SK-N-SH treated with all-trans-retinoic acid at 6 μM for 48 hours (cell line): ENCODE results near the gene ZNF331.

Experiments
- ATAC-seq: fragments of 200-7000 bp; cut with Tn5 transposase; 3 replicates; pipeline ENCODE4 v1.9.1; 2020; ENCODE audit warnings: mild to moderate bottlenecking, moderate library complexity
- BACH2 ChIP-seq: fragments of 250-450 bp; sonication (Bioruptor Pico); IDR thresholded peaks from 2 replicates; pipeline ENCODE4 v1.9.0; 2021; ENCODE audit warnings: mild to moderate bottlenecking, borderline replicate concordance
- CSDC2 ChIP-seq: fragments of 250-450 bp; sonication (Bioruptor Pico); IDR thresholded peaks from 2 replicates; pipeline ENCODE4 v1.5.0; 2020; ENCODE audit warnings: mild to moderate bottlenecking, moderate library complexity
- ESRRG ChIP-seq: fragments of 250-450 bp; sonication (Bioruptor Pico); IDR thresholded peaks from 2 replicates; pipeline ENCODE4 v1.6.1; 2021; ENCODE audit warnings: mild to moderate bottlenecking
- ISL1 ChIP-seq: fragments of 250-450 bp; sonication (Bioruptor Pico); IDR thresholded peaks from 2 replicates; pipeline ENCODE4 v2.1.2; 2022; ENCODE audit warnings: mild to moderate bottlenecking, moderate library complexity
- OSR1 ChIP-seq: fragments of 250-450 bp; sonication (Bioruptor Pico); IDR thresholded peaks from 2 replicates; pipeline ENCODE4 v1.8.0; 2022; ENCODE audit warnings: moderate library complexity, mild to moderate bottlenecking, inconsistent platforms
- PPARA ChIP-seq: fragments of 250-450 bp; sonication (Bioruptor Pico); IDR thresholded peaks from 2 replicates; pipeline ENCODE4 v1.5.0; 2020; ENCODE audit warnings: mild to moderate bottlenecking, borderline replicate concordance
- TCF4 ChIP-seq: fragments of 250-450 bp; sonication (Bioruptor Pico); IDR thresholded peaks from 2 replicates; pipeline ENCODE4 v1.8.0; 2021; ENCODE audit warnings: mild to moderate bottlenecking, moderate library complexity, borderline replicate concordance
- TOX ChIP-seq: fragments of 250-450 bp; sonication (Bioruptor Pico); IDR thresholded peaks from 2 replicates; pipeline ENCODE4 v1.8.0; 2021; ENCODE audit warnings: mild to moderate bottlenecking, moderate library complexity, borderline replicate concordance
- ZC3H10 ChIP-seq: fragments of 250-450 bp; sonication (Bioruptor Pico); IDR thresholded peaks from 2 replicates; pipeline ENCODE4 v1.5.1; 2021; ENCODE audit warnings: mild to moderate bottlenecking, moderate library complexity
- ZFP30 ChIP-seq: fragments of 450-650 bp; formaldehyde crosslinking; IDR thresholded peaks from 2 replicates; pipeline ENCODE4 v1.5.0; 2022; ENCODE audit warnings: mild to moderate bottlenecking, moderate library complexity
- ZNF565 ChIP-seq: fragments of 450-650 bp; formaldehyde crosslinking; conservative IDR thresholded peaks from 2 replicates; pipeline ENCODE4 v1.5.0; 2020; ENCODE audit warnings: low read depth, mild to moderate bottlenecking, moderate library complexity
- ZNF70 ChIP-seq: fragments of 450-650 bp; formaldehyde crosslinking; IDR thresholded peaks from 2 replicates; pipeline ENCODE4 v1.5.0; 2020; ENCODE audit warnings: mild to moderate bottlenecking, moderate library complexity
- ZNF8 ChIP-seq: fragments of 450-650 bp; formaldehyde crosslinking; IDR thresholded peaks from 2 replicates; pipeline ENCODE4 v1.5.0; 2020; ENCODE audit warnings: mild to moderate bottlenecking, moderate library complexity
- TF ChIP-seq, protein P1 (sequence below): fragments of 250-450 bp; sonication (Bioruptor Pico); IDR thresholded peaks from 2 replicates; pipeline ENCODE4 v1.5.1; 2020; ENCODE audit warnings: low read depth, mild to moderate bottlenecking, moderate library complexity
- TF ChIP-seq, protein P2 (sequence below): fragments of 250-450 bp; sonication (Bioruptor Pico); IDR thresholded peaks from 2 replicates; pipeline ENCODE4 v1.8.0; 2021; ENCODE audit warnings: low read depth, mild to moderate bottlenecking, moderate library complexity, borderline replicate concordance
- TF ChIP-seq, protein P3 (sequence below): fragments of 250-450 bp; sonication (Bioruptor Pico); IDR thresholded peaks from 2 replicates; pipeline ENCODE4 v1.5.1; 2021; ENCODE audit warnings: mild to moderate bottlenecking, moderate library complexity
- TF ChIP-seq, protein P4 (sequence below): fragments of 250-450 bp; sonication (Bioruptor Pico); IDR thresholded peaks from 2 replicates; pipeline ENCODE4 v1.5.0; 2020; ENCODE audit warnings: mild to moderate bottlenecking, moderate library complexity

Gene ZNF331

DNA sequence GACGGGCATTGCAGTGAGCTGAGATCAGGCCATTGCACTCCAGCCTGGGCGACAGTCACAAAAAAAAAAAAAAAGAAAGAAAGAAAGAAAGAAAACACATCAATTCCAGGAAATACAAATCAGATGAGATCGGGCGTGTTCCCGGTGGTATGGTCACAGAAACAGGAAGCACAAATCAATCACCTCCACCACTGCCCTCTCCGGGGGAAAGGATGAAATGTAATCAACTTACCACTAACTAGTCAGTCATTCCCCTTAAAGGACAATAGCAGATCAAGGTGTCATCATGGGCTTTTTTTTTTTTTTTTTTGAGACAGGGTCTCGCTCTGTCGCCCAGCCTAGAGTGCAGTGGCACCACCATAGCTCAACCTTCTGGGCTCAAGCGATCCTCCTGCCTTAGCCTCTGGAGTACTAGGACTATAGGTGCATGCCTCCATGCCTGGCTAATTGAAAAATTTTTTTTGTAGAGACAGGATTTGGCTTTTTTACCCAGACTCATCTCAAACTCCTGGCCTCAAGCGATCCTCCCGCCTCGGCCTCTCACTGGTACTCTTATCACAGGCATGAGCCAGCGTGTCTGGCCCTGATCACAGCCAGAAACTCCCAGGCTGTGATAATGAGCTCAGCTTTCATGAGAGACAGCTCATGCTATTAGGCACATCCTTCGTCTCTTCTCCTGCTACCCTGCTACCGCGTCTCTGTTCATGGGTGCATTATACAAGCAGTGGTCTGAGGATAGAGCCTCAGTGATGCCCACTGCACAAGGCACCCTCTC lies 87.0 kb downstream of the ZNF331 start:
- no peak for ATAC-seq
- TF ChIP-seq ZFP30 (CRISPR knock-in tag), result no peak

DNA sequence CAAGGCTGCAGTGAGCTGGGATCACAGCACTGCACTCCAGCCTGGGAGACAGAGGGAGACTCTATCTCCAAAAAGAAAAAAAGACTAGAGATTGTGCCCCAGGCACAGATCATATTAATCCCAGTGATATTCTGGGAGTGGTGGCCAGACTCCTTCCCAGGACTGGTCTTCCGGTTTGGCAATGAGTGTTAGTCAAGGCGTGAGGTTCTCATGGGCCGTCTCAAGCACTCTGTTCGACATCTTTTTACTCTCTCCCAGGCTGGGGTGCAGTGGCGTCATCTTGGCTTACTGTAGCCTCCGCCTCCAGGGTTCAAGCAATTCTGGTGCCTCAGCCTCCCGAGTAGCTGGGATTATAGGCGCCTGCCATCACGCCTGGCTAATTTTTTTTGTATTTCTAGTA lies 88.5 kb downstream of the ZNF331 start:
- ATAC-seq, result no peak
- TF ChIP-seq, protein P1, sequence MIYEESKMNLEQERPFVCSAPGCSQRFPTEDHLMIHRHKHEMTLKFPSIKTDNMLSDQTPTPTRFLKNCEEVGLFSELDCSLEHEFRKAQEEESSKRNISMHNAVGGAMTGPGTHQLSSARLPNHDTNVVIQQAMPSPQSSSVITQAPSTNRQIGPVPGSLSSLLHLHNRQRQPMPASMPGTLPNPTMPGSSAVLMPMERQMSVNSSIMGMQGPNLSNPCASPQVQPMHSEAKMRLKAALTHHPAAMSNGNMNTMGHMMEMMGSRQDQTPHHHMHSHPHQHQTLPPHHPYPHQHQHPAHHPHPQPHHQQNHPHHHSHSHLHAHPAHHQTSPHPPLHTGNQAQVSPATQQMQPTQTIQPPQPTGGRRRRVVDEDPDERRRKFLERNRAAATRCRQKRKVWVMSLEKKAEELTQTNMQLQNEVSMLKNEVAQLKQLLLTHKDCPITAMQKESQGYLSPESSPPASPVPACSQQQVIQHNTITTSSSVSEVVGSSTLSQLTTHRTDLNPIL (CRISPR knock-in tag), result no peak
- no peak for TF ChIP-seq CSDC2
- TF ChIP-seq, protein P2, sequence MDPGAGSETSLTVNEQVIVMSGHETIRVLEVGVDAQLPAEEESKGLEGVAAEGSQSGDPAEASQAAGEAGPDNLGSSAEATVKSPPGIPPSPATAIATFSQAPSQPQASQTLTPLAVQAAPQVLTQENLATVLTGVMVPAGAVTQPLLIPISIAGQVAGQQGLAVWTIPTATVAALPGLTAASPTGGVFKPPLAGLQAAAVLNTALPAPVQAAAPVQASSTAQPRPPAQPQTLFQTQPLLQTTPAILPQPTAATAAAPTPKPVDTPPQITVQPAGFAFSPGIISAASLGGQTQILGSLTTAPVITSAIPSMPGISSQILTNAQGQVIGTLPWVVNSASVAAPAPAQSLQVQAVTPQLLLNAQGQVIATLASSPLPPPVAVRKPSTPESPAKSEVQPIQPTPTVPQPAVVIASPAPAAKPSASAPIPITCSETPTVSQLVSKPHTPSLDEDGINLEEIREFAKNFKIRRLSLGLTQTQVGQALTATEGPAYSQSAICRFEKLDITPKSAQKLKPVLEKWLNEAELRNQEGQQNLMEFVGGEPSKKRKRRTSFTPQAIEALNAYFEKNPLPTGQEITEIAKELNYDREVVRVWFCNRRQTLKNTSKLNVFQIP (CRISPR knock-in tag), result no peak
- no peak for TF ChIP-seq BACH2 (CRISPR knock-in tag)
- TF ChIP-seq, protein P3, sequence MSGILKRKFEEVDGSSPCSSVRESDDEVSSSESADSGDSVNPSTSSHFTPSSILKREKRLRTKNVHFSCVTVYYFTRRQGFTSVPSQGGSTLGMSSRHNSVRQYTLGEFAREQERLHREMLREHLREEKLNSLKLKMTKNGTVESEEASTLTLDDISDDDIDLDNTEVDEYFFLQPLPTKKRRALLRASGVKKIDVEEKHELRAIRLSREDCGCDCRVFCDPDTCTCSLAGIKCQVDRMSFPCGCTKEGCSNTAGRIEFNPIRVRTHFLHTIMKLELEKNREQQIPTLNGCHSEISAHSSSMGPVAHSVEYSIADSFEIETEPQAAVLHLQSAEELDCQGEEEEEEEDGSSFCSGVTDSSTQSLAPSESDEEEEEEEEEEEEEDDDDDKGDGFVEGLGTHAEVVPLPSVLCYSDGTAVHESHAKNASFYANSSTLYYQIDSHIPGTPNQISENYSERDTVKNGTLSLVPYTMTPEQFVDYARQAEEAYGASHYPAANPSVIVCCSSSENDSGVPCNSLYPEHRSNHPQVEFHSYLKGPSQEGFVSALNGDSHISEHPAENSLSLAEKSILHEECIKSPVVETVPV (CRISPR knock-in tag), result no peak
- TF ChIP-seq ZNF70 (CRISPR knock-in tag), result no peak
- TF ChIP-seq, all 23 proteins: peak for 0

DNA sequence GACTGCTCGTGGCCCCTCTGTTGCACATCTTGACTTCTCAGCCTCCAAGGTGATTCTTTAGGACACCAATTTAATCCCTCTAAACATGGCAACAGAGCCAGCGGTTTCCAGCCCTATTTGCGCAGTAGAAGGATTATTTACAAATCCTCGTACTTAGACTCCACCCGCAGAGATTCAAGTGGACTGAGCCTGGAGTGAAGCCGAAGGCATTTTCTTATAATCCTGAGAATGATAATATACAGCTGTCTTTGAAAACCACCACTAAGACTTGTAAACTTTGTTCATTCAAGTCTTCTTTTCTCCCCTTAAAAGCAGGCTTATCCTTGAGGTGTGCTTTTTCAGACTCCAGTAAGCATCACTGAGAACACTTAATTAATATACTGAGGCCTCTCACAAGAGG lies 89.0 kb downstream of the ZNF331 start:
- TF ChIP-seq ESRRG (CRISPR knock-in tag) (no peak), ISL1 (no peak), TOX (no peak), OSR1 (no peak), PPARA (CRISPR knock-in tag) (no peak), ZNF8 (CRISPR knock-in tag) (no peak), BACH2 (CRISPR knock-in tag) (no peak), ZNF565 (CRISPR knock-in tag) (no peak), TCF4 (CRISPR knock-in tag) (no peak), ZC3H10 (CRISPR knock-in tag) (no peak), ZNF70 (CRISPR knock-in tag) (no peak), CSDC2 (no peak)
- TF ChIP-seq, protein P4, sequence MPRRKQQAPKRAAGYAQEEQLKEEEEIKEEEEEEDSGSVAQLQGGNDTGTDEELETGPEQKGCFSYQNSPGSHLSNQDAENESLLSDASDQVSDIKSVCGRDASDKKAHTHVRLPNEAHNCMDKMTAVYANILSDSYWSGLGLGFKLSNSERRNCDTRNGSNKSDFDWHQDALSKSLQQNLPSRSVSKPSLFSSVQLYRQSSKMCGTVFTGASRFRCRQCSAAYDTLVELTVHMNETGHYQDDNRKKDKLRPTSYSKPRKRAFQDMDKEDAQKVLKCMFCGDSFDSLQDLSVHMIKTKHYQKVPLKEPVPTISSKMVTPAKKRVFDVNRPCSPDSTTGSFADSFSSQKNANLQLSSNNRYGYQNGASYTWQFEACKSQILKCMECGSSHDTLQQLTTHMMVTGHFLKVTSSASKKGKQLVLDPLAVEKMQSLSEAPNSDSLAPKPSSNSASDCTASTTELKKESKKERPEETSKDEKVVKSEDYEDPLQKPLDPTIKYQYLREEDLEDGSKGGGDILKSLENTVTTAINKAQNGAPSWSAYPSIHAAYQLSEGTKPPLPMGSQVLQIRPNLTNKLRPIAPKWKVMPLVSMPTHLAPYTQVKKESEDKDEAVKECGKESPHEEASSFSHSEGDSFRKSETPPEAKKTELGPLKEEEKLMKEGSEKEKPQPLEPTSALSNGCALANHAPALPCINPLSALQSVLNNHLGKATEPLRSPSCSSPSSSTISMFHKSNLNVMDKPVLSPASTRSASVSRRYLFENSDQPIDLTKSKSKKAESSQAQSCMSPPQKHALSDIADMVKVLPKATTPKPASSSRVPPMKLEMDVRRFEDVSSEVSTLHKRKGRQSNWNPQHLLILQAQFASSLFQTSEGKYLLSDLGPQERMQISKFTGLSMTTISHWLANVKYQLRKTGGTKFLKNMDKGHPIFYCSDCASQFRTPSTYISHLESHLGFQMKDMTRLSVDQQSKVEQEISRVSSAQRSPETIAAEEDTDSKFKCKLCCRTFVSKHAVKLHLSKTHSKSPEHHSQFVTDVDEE, result no peak
- TF ChIP-seq, protein P1 (CRISPR knock-in tag), result no peak
- TF ChIP-seq, protein P2 (CRISPR knock-in tag), result no peak
- ATAC-seq, result no peak
